IgD-negative memory B cell (primary cell): ENCODE results near the gene MIER2. TPM values are rescaled to one million over a fixed set of nuclear protein-coding genes. Genes with fewer than 3 reads are reported as not detected.
"Not testable (repeated sequence)": the region's sequence is repeated elsewhere in the genome, so short reads cannot be mapped to it uniquely, and the experiment has no call there.

Experiments used
- H3K27ac Mint-ChIP-seq, 3 donors: one replicate each; pipeline ENCODE4 v1.8.0; 2020 to 2022; ENCODE audit warnings: mild to moderate bottlenecking in 3 of 3, mixed read lengths in 3 of 3, moderate library complexity in 1 of 3
- H3K27me3 Mint-ChIP-seq: one replicate; pipeline ENCODE4 v1.8.0; 2021; ENCODE audit warnings: mixed read lengths
- H3K36me3 Mint-ChIP-seq: one replicate; pipeline ENCODE4 v1.8.0; 2020; ENCODE audit warnings: mild to moderate bottlenecking, mixed read lengths
- H3K4me1 Mint-ChIP-seq, 3 donors: one replicate each; pipeline ENCODE4 v1.8.0; 2020 to 2022; ENCODE audit warnings: mixed read lengths in 3 of 3, mild to moderate bottlenecking in 1 of 3
- H3K4me3 Mint-ChIP-seq, 4 donors: one replicate each; pipeline ENCODE4 v1.8.0; 2020 to 2022; ENCODE audit warnings: mild to moderate bottlenecking in 4 of 4, mixed read lengths in 4 of 4, moderate library complexity in 3 of 4
- H3K9me3 Mint-ChIP-seq, 3 donors: one replicate each; pipeline ENCODE4 v1.8.0; 2020 to 2021; ENCODE audit warnings: mixed read lengths in 3 of 3, mild to moderate bottlenecking in 1 of 3
- polyA plus RNA-seq: library from polyadenylated mRNA; unstranded; fragments of 300-500 nt; fragmentation: Illumina TruSeq; gene quantifications from one replicate; pipeline ENCODE4 v1.2.3, GENCODE V29; 2021

The MIER2 gene
- polyA plus RNA-seq, 1 donor from 2014 or later, result 7.5 TPM

- H3K27me3 Mint-ChIP-seq, result peaks cover 17% of the 10 kb centered on the region
- H3K4me3 Mint-ChIP-seq, result peak overlapping the region in 1 of 4 donors; percentile 83
- peaks cover 2% of the 10 kb centered on the region for H3K36me3 Mint-ChIP-seq
- H3K9me3 Mint-ChIP-seq, result peaks cover 0 to 6% (median 4%) of the 10 kb centered on the region in 3 donors
- no peak overlapping the region for H3K27ac Mint-ChIP-seq
- H3K4me1 Mint-ChIP-seq, result peaks cover 5 to 13% (median 5%) of the 10 kb centered on the region in 3 donors
These were observed 39.6 kb upstream of the MIER2 start for GRCh38 chr19:383922-384798.

- peaks cover 0 to 6% (median 4%) of the 10 kb centered on the region in 3 donors for H3K9me3 Mint-ChIP-seq
- peaks cover 15% of the 10 kb centered on the region for H3K27me3 Mint-ChIP-seq
- peaks cover 5 to 13% (median 5%) of the 10 kb centered on the region in 3 donors for H3K4me1 Mint-ChIP-seq
- peak overlapping the region in 1 of 4 donors; percentile 55 for H3K4me3 Mint-ChIP-seq
- peak overlapping the region in 2 of 3 donors; percentile 45 to 75 for H3K27ac Mint-ChIP-seq
- peaks cover 2% of the 10 kb centered on the region for H3K36me3 Mint-ChIP-seq
These were observed 38.4 kb upstream of the MIER2 start for GRCh38 chr19:383040-383439.

- H3K27me3 Mint-ChIP-seq, result peaks cover 15% of the 10 kb centered on the region
- H3K36me3 Mint-ChIP-seq, H3K9me3 Mint-ChIP-seq: not testable (repeated sequence)
- H3K4me3 Mint-ChIP-seq, result peak overlapping the region; percentile 41 to 87 (median 64)
- H3K27ac Mint-ChIP-seq, result peak overlapping the region; percentile 45 to 91 (median 75)
- peaks cover 5 to 13% (median 5%) of the 10 kb centered on the region in 3 donors for H3K4me1 Mint-ChIP-seq
These were observed 38.0 kb upstream of the MIER2 start for GRCh38 chr19:382578-382977.

- not testable (repeated sequence) for H3K9me3 Mint-ChIP-seq, H3K27ac Mint-ChIP-seq, H3K4me3 Mint-ChIP-seq, H3K36me3 Mint-ChIP-seq
- peaks cover 15% of the 10 kb centered on the region for H3K27me3 Mint-ChIP-seq
- H3K4me1 Mint-ChIP-seq, result peaks cover 5 to 13% (median 5%) of the 10 kb centered on the region in 3 donors
These were observed 37.3 kb upstream of the MIER2 start for GRCh38 chr19:381901-382300.

- H3K27me3 Mint-ChIP-seq, result peaks cover 12% of the 10 kb centered on the region
- peaks cover 5 to 13% (median 5%) of the 10 kb centered on the region in 3 donors for H3K4me1 Mint-ChIP-seq
- peak overlapping the region in 1 of 4 donors; percentile 58 for H3K4me3 Mint-ChIP-seq
These were observed 36.1 kb upstream of the MIER2 start for GRCh38 chr19:380618-381219.

GRCh38 chr19:379796-380195, 35.2 kb upstream of the MIER2 start:
- Mint-ChIP-seq H3K4me3 (no peak overlapping the region), H3K9me3 (peaks cover 0 to 6% (median 4%) of the 10 kb centered on the region in 3 donors)

More at GRCh38 chr19:380618-381219, 36.1 kb upstream of the MIER2 start:
- not testable (repeated sequence) for H3K36me3 Mint-ChIP-seq, H3K9me3 Mint-ChIP-seq
- peak overlapping the region in 1 of 3 donors; percentile 47 for H3K27ac Mint-ChIP-seq

GRCh38 chr19:378706-379105, 34.1 kb upstream of the MIER2 start:
- peaks cover 12% of the 10 kb centered on the region for H3K27me3 Mint-ChIP-seq
- H3K4me1 Mint-ChIP-seq, result peaks cover 5 to 9% (median 5%) of the 10 kb centered on the region in 3 donors
- no peak overlapping the region for H3K27ac Mint-ChIP-seq
- H3K4me3 Mint-ChIP-seq, result no peak overlapping the region
- peaks cover 2% of the 10 kb centered on the region for H3K36me3 Mint-ChIP-seq
- peaks cover 0 to 4% (median 4%) of the 10 kb centered on the region in 3 donors for H3K9me3 Mint-ChIP-seq

More at GRCh38 chr19:379796-380195, 35.2 kb upstream of the MIER2 start:
- peaks cover 2% of the 10 kb centered on the region for H3K36me3 Mint-ChIP-seq
- H3K4me1 Mint-ChIP-seq, result peaks cover 5 to 13% (median 5%) of the 10 kb centered on the region in 3 donors
- H3K27me3 Mint-ChIP-seq, result peaks cover 13% of the 10 kb centered on the region
- no peak overlapping the region for H3K27ac Mint-ChIP-seq

- Mint-ChIP-seq H3K4me1 (peaks cover 2 to 7% (median 5%) of the 10 kb centered on the region in 3 donors), H3K9me3 (peaks cover 0 to 4% (median 1%) of the 10 kb centered on the region in 3 donors), H3K4me3 (peak overlapping the region in 1 of 4 donors; percentile 60), H3K27me3 (peaks cover 11% of the 10 kb centered on the region), H3K36me3 (peaks cover 2% of the 10 kb centered on the region), H3K27ac (no peak overlapping the region)
These were observed 33.4 kb upstream of the MIER2 start for GRCh38 chr19:377801-378581.

- H3K4me1 Mint-ChIP-seq, result no peaks in the 10 kb centered on the region
These were observed 31.5 kb upstream of the MIER2 start for GRCh38 chr19:376111-376470.

GRCh38 chr19:375395-376110, 31.0 kb upstream of the MIER2 start:
- no peaks in the 10 kb centered on the region for H3K36me3 Mint-ChIP-seq
- peaks cover 0 to 2% (median 0%) of the 10 kb centered on the region in 3 donors for H3K9me3 Mint-ChIP-seq
- no peaks in the 10 kb centered on the region for H3K4me1 Mint-ChIP-seq
- H3K27me3 Mint-ChIP-seq, result peaks cover 9% of the 10 kb centered on the region
- no peak overlapping the region for H3K27ac Mint-ChIP-seq
- no peak overlapping the region for H3K4me3 Mint-ChIP-seq

More at GRCh38 chr19:376111-376470, 31.5 kb upstream of the MIER2 start:
- H3K36me3 Mint-ChIP-seq, result no peaks in the 10 kb centered on the region
- no peak overlapping the region for H3K4me3 Mint-ChIP-seq
- no peak overlapping the region for H3K27ac Mint-ChIP-seq
- H3K27me3 Mint-ChIP-seq, result peaks cover 9% of the 10 kb centered on the region
- peaks cover 0 to 2% (median 0%) of the 10 kb centered on the region in 3 donors for H3K9me3 Mint-ChIP-seq

- no peak overlapping the region for H3K27ac Mint-ChIP-seq
- no peaks in the 10 kb centered on the region for H3K4me1 Mint-ChIP-seq
- peaks cover 11% of the 10 kb centered on the region for H3K27me3 Mint-ChIP-seq
- H3K4me3 Mint-ChIP-seq, result no peak overlapping the region
- H3K36me3 Mint-ChIP-seq, result no peaks in the 10 kb centered on the region
- H3K9me3 Mint-ChIP-seq, result no peaks in the 10 kb centered on the region
These were observed 30.3 kb upstream of the MIER2 start for GRCh38 chr19:374886-375235.

- Mint-ChIP-seq H3K27me3 (peaks cover 11% of the 10 kb centered on the region), H3K27ac (no peak overlapping the region), H3K9me3 (no peaks in the 10 kb centered on the region)
These were observed 29.7 kb upstream of the MIER2 start for GRCh38 chr19:374183-374885.

GRCh38 chr19:373391-374182, 29.0 kb upstream of the MIER2 start:
- Mint-ChIP-seq H3K4me3 (no peak overlapping the region), H3K36me3 (no peaks in the 10 kb centered on the region), H3K27me3 (peaks cover 11% of the 10 kb centered on the region), H3K27ac (no peak overlapping the region), H3K4me1 (no peaks in the 10 kb centered on the region), H3K9me3 (no peaks in the 10 kb centered on the region)

More at GRCh38 chr19:374183-374885, 29.7 kb upstream of the MIER2 start:
- no peak overlapping the region for H3K4me3 Mint-ChIP-seq
- no peaks in the 10 kb centered on the region for H3K4me1 Mint-ChIP-seq
- no peaks in the 10 kb centered on the region for H3K36me3 Mint-ChIP-seq
